ENCODE results near the gene SPNS2. TPM values are rescaled to one million over a fixed set of nuclear protein-coding genes. Genes with fewer than 3 reads are reported as not detected.

The SPNS2 gene
- total RNA-seq, 1 experiment from 2014 or later = 1.6 TPM

DNA sequence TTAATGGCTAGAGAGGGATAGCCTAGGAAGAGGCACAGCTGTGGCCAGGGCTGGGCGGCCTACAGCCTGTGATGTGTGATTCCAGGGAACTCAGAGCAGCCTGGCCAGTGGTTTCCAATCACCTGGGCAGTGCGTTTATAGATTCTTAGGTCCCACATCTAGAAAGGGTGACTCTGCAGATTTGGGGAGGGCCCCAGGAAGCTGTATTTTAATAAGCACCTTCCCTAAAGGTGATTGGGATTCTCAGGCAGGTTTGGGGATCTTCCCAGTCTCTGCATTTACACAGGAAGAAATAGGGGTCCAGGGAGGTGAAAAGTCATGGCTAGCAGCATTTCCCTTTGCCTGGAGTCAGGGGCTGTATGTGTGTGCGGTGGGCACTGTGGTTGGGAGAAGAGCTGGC is 9.5 kb downstream of the SPNS2 start:
- H3K9ac ChIP-seq (ENCODE audit: low read length) = no peak overlapping the region
- H3K36me3 ChIP-seq (ENCODE audit: control insufficient read depth in 1 of 2, insufficient read depth in 2 of 2, low read length in 2 of 2) = no peaks in the 10 kb centered on the region
- no TSS peak for BruUV-seq (replicated peaks)
- no peaks in the 10 kb centered on the region for H3K27me3 ChIP-seq (ENCODE audit: insufficient read depth, low read length)
- ChIA-PET RAD21 (ENCODE audit: low non-redundant PET in 1 of 2, low total read pairs in 2 of 2, uncharacterized antibody in 2 of 2, unreplicated experiment in 2 of 2) (no interaction called here), POLR2A (no interaction called here), CTCF (no interaction called here)
- no peak overlapping the region for H3K4me2 ChIP-seq (ENCODE audit: low read length)
- no peaks in the 10 kb centered on the region for H4K20me1 ChIP-seq (ENCODE audit: insufficient read depth)
- no peaks in the 10 kb centered on the region for H3K79me2 ChIP-seq (ENCODE audit: insufficient read depth, low read length)
- H3K4me1 ChIP-seq (ENCODE audit: control insufficient read depth in 1 of 2, insufficient read depth in 2 of 2, low read length in 2 of 2) = peaks cover 0 to 19% of the 10 kb centered on the region in 2 experiments; a peak in 2 of 4 replicates
- no peaks in the 10 kb centered on the region for H3K9me3 ChIP-seq (ENCODE audit: control insufficient read depth in 1 of 2, insufficient read depth in 1 of 2, low read depth in 1 of 2, low read length in 2 of 2)
- H2AFZ ChIP-seq (ENCODE audit: low read depth, low read length, poor library complexity, severe bottlenecking) = no peak overlapping the region
- H3K4me3 ChIP-seq (replicated peaks in 1 of 2; ENCODE audit: low read depth in 1 of 2, low read length in 2 of 2) = no peak overlapping the region
- TF ChIP-seq, protein P1, sequence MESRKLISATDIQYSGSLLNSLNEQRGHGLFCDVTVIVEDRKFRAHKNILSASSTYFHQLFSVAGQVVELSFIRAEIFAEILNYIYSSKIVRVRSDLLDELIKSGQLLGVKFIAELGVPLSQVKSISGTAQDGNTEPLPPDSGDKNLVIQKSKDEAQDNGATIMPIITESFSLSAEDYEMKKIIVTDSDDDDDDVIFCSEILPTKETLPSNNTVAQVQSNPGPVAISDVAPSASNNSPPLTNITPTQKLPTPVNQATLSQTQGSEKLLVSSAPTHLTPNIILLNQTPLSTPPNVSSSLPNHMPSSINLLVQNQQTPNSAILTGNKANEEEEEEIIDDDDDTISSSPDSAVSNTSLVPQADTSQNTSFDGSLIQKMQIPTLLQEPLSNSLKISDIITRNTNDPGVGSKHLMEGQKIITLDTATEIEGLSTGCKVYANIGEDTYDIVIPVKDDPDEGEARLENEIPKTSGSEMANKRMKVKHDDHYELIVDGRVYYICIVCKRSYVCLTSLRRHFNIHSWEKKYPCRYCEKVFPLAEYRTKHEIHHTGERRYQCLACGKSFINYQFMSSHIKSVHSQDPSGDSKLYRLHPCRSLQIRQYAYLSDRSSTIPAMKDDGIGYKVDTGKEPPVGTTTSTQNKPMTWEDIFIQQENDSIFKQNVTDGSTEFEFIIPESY (IDR thresholded peaks at IDR 0.05; ENCODE audit: extremely low read depth, insufficient replicate concordance, low read length) = no peak
- no peak for TF ChIP-seq SRF (IDR thresholded peaks at IDR 0.05; ENCODE audit: low read depth)
- intact Hi-C loops (cut with micrococcal nuclease) = no loop called here
- ATAC-seq (no peak), DNase-seq (ENCODE audit: low read depth, low spot score) (no peak)
- no peaks in the 10 kb centered on the region for H3K9me2 ChIP-seq (ENCODE audit: insufficient read depth)
- no peak overlapping the region for H3K27ac ChIP-seq (ENCODE audit: low read depth, low read length)

DNA sequence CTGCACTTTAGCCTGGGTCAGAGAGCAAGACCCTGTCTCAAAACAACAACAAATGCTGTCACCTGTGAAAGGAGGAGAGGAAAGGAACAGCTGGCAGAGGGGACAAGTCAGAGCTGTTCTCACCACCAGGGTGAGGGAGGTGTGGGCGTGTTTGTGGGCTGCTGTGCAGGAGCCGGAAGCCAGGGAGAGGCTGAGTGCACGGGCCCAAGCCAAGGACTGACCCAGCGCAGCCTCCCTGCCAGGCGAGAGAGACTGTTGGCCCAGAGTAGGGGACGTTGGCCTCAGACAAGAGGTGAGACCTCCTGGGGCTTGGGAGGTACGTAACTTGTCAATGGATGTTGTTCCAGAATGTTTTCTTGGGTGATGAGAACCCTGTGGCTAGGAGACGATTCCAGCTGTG is 10.7 kb downstream of the SPNS2 start:
- peaks cover 9 to 26% of the 10 kb centered on the region in 2 experiments for H3K4me1 ChIP-seq (ENCODE audit: control insufficient read depth in 1 of 2, insufficient read depth in 2 of 2, low read length in 2 of 2)
- no TSS peak for BruUV-seq (replicated peaks)
- ChIA-PET CTCF (no interaction called here), POLR2A (no interaction called here), RAD21 (ENCODE audit: low non-redundant PET in 1 of 2, low total read pairs in 2 of 2, uncharacterized antibody in 2 of 2, unreplicated experiment in 2 of 2) (no interaction called here)
- DNase-seq (ENCODE audit: low read depth, low spot score) (no peak), ATAC-seq (no peak)
- no peaks in the 10 kb centered on the region for H3K9me3 ChIP-seq (ENCODE audit: control insufficient read depth in 1 of 2, insufficient read depth in 1 of 2, low read depth in 1 of 2, low read length in 2 of 2)
- no peaks in the 10 kb centered on the region for H4K20me1 ChIP-seq (ENCODE audit: insufficient read depth)
- no peak overlapping the region for H3K4me3 ChIP-seq (replicated peaks in 1 of 2; ENCODE audit: low read depth in 1 of 2, low read length in 2 of 2)
- no peak overlapping the region for H3K4me2 ChIP-seq (ENCODE audit: low read length)
- intact Hi-C loops (cut with micrococcal nuclease) = no loop called here
- H3K9ac ChIP-seq (ENCODE audit: low read length) = no peak overlapping the region
- H3K79me2 ChIP-seq (ENCODE audit: insufficient read depth, low read length) = no peaks in the 10 kb centered on the region
- H3K27ac ChIP-seq (ENCODE audit: low read depth, low read length) = no peak overlapping the region
- no peak overlapping the region for H2AFZ ChIP-seq (ENCODE audit: low read depth, low read length, poor library complexity, severe bottlenecking)
- H3K9me2 ChIP-seq (ENCODE audit: insufficient read depth) = no peaks in the 10 kb centered on the region
- no peaks in the 10 kb centered on the region for H3K36me3 ChIP-seq (ENCODE audit: control insufficient read depth in 1 of 2, insufficient read depth in 2 of 2, low read length in 2 of 2)
- H3K27me3 ChIP-seq (ENCODE audit: insufficient read depth, low read length) = no peaks in the 10 kb centered on the region
- TF ChIP-seq CEBPB (IDR thresholded peaks at IDR 0.05; ENCODE audit: low read depth) = no peak
- no peak for TF ChIP-seq ZNF274 (IDR thresholded peaks at IDR 0.05; ENCODE audit: low read depth, low read length)
- no peak for TF ChIP-seq SP1 (IDR thresholded peaks at IDR 0.05; ENCODE audit: low read depth)
- no peak for TF ChIP-seq FOSL1 (IDR thresholded peaks at IDR 0.05; ENCODE audit: low read depth)
- TF ChIP-seq, protein P2, sequence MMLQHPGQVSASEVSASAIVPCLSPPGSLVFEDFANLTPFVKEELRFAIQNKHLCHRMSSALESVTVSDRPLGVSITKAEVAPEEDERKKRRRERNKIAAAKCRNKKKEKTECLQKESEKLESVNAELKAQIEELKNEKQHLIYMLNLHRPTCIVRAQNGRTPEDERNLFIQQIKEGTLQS (IDR thresholded peaks at IDR 0.05) = no peak
- TF ChIP-seq YY1 (IDR thresholded peaks at IDR 0.05; ENCODE audit: extremely low read depth, insufficient replicate concordance, low read depth, low read length) = no peak
- TF ChIP-seq RAD21 (IDR thresholded peaks at IDR 0.05; ENCODE audit: low read depth) = no peak
- no peak for TF ChIP-seq POLR2AphosphoS5 (IDR thresholded peaks at IDR 0.05; ENCODE audit: low read depth, low read length)
- no peak for TF ChIP-seq EZH2phosphoT487 (IDR thresholded peaks at IDR 0.05; ENCODE audit: borderline replicate concordance)
- TF ChIP-seq, protein P3, sequence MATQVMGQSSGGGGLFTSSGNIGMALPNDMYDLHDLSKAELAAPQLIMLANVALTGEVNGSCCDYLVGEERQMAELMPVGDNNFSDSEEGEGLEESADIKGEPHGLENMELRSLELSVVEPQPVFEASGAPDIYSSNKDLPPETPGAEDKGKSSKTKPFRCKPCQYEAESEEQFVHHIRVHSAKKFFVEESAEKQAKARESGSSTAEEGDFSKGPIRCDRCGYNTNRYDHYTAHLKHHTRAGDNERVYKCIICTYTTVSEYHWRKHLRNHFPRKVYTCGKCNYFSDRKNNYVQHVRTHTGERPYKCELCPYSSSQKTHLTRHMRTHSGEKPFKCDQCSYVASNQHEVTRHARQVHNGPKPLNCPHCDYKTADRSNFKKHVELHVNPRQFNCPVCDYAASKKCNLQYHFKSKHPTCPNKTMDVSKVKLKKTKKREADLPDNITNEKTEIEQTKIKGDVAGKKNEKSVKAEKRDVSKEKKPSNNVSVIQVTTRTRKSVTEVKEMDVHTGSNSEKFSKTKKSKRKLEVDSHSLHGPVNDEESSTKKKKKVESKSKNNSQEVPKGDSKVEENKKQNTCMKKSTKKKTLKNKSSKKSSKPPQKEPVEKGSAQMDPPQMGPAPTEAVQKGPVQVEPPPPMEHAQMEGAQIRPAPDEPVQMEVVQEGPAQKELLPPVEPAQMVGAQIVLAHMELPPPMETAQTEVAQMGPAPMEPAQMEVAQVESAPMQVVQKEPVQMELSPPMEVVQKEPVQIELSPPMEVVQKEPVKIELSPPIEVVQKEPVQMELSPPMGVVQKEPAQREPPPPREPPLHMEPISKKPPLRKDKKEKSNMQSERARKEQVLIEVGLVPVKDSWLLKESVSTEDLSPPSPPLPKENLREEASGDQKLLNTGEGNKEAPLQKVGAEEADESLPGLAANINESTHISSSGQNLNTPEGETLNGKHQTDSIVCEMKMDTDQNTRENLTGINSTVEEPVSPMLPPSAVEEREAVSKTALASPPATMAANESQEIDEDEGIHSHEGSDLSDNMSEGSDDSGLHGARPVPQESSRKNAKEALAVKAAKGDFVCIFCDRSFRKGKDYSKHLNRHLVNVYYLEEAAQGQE (IDR thresholded peaks at IDR 0.05; ENCODE audit: low read depth) = no peak
- TF ChIP-seq SRF (IDR thresholded peaks at IDR 0.05; ENCODE audit: low read depth) = no peak
- TF ChIP-seq EGR1 (IDR thresholded peaks at IDR 0.05; ENCODE audit: low read depth) = no peak
- TF ChIP-seq, protein P4, sequence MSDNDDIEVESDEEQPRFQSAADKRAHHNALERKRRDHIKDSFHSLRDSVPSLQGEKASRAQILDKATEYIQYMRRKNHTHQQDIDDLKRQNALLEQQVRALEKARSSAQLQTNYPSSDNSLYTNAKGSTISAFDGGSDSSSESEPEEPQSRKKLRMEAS (IDR thresholded peaks at IDR 0.05) = no peak

Measured in HCT116 (cell line).